GM23248 (cell line): Measurements from ENCODE around the gene ARAP3. TPM values are rescaled to one million over a fixed set of nuclear protein-coding genes. Genes with fewer than 3 reads are reported as not detected.
"Not testable (repeated sequence)": the region's sequence is repeated elsewhere in the genome, so short reads cannot be mapped to it uniquely, and the experiment has no call there.

Source experiments
- DNase-seq: peaks from one replicate; pipeline ENCODE4 v3.0.0-alpha.2; 2015
- H2AFZ ChIP-seq: fragments of 200-600 bp; sonication (generic); 2 replicates; pipeline ENCODE4 v1.6.1; 2016; ENCODE audit warnings: antibody characterized with exemption
- H3F3A ChIP-seq: fragments of 200-600 bp; sonication (generic); 2 replicates; pipeline ENCODE4 v1.6.1; 2016; ENCODE audit warnings: mild to moderate bottlenecking, antibody characterized with exemption, mixed run types; ENCODE audit not compliant: insufficient read depth
- H3K27ac ChIP-seq: fragments of 200-600 bp; sonication (generic); 2 replicates; pipeline ENCODE4 v1.5.1; 2016; ENCODE audit warnings: mild to moderate bottlenecking
- H3K27me3 ChIP-seq: fragments of 200-600 bp; sonication (generic); replicated peaks from 2 replicates; pipeline ENCODE4 v1.6.1; 2016; ENCODE audit warnings: mild to moderate bottlenecking; ENCODE audit not compliant: insufficient read depth
- H3K36me3 ChIP-seq: fragments of 200-600 bp; sonication (generic); 2 replicates; pipeline ENCODE4 v1.6.1; 2016; ENCODE audit warnings: low read depth, mild to moderate bottlenecking
- H3K4me1 ChIP-seq: fragments of 200-600 bp; sonication (generic); 2 replicates; pipeline ENCODE4 v1.6.1; 2016; ENCODE audit warnings: mild to moderate bottlenecking; ENCODE audit not compliant: insufficient read depth
- H3K4me2 ChIP-seq: fragments of 200-600 bp; sonication (generic); one replicate; pipeline ENCODE4 v1.6.1; 2016; ENCODE audit warnings: mild to moderate bottlenecking; ENCODE audit not compliant: unreplicated experiment
- H3K4me3 ChIP-seq: fragments of 200-600 bp; sonication (generic); 2 replicates; pipeline ENCODE4 v1.5.1; 2016; ENCODE audit warnings: mild to moderate bottlenecking
- H3K79me2 ChIP-seq: fragments of 200-600 bp; sonication (generic); 2 replicates; pipeline ENCODE4 v1.6.1; 2016; ENCODE audit warnings: mild to moderate bottlenecking; ENCODE audit not compliant: insufficient read depth
- H3K9ac ChIP-seq: fragments of 200-600 bp; sonication (generic); 2 replicates; pipeline ENCODE4 v1.6.1; 2016; ENCODE audit warnings: mild to moderate bottlenecking
- H3K9me2 ChIP-seq: fragments of 200-600 bp; sonication (generic); 2 replicates; pipeline ENCODE4 v1.6.1; 2016; ENCODE audit warnings: mixed run types, mild to moderate bottlenecking, moderate library complexity; ENCODE audit not compliant: insufficient read depth
- H3K9me3 ChIP-seq: fragments of 200-600 bp; sonication (generic); one replicate; pipeline ENCODE4 v1.6.1; 2017; ENCODE audit warnings: low read depth
- H4K20me1 ChIP-seq: fragments of 200-600 bp; sonication (generic); 2 replicates; pipeline ENCODE4 v1.6.0; 2016; ENCODE audit not compliant: insufficient read depth
- EZH2 ChIP-seq: fragments of 200-600 bp; sonication (generic); IDR thresholded peaks from 2 replicates; pipeline ENCODE4 v1.6.1; 2018; ENCODE audit warnings: antibody characterized with exemption, mild to moderate bottlenecking; ENCODE audit not compliant: insufficient read depth, poor library complexity, severe bottlenecking
- EZH2phosphoT487 ChIP-seq: fragments of 200-600 bp; sonication (generic); IDR thresholded peaks from 2 replicates; pipeline ENCODE4 v1.6.1; 2018; ENCODE audit warnings: antibody characterized with exemption, moderate library complexity, mild to moderate bottlenecking, low read depth; ENCODE audit not compliant: insufficient read depth
- WGBS, 2 experiments: methylation state at CpG; one replicate each; pipeline ENCODE4 v1.1.6; 2015 to 2017; ENCODE audit warnings: low lambda C conversion rate in 2 of 2, low coverage in 1 of 2; ENCODE audit errors: missing lambda C conversion rate in 2 of 2; 5-methylcytosine and 5-hydroxymethylcytosine counted together
- in situ Hi-C: fragments of 300-500 bp; cut with MboI; formaldehyde crosslinking; loops from 2 replicates; pipeline ENCODE4 v1.15.0; 2020
- polyA plus RNA-seq: library from polyadenylated mRNA; unstranded; fragments of >200 nt; fragmentation: Nextera tagmentation; extraction: Ambion mirVana; gene quantifications from 2 replicates; pipeline ENCODE4 v1.2.1, GENCODE V29; 2016
- total RNA-seq: library from RNA; depleted of rRNA; stranded (reverse); fragments of >200 nt; shearing (Covaris generic); gene quantifications from 2 replicates; pipeline ENCODE4 v1.2.3, GENCODE V29; 2014

The ARAP3 gene
- total and polyA plus RNA-seq, 2 experiments from 2014 or later = 2.2 TPM

GRCh38 chr5:141615991-141616720 is 65.9 kb downstream of the ARAP3 start:
- no peaks in the 10 kb centered on the region for H3K27me3 ChIP-seq
- WGBS, 2 experiments = 72 to 78% methylated on average over 9 of the region's 9 CpGs
- no peak overlapping the region for H2AFZ ChIP-seq
- no peak overlapping the region for H3K27ac ChIP-seq
- H3K4me1 ChIP-seq = peaks cover 11% of the 10 kb centered on the region
- H3K4me2 ChIP-seq = peak overlapping the region; percentile 98
- no peak for TF ChIP-seq EZH2phosphoT487
- TF ChIP-seq EZH2 = no peak
- H3K9ac ChIP-seq = no peak overlapping the region
- in situ Hi-C loops = no loop called here
- H3K9me3 ChIP-seq = no peaks in the 10 kb centered on the region
- no peaks in the 10 kb centered on the region for H4K20me1 ChIP-seq
- peak overlapping the region; percentile 79 for H3K4me3 ChIP-seq
- H3K36me3 ChIP-seq = no peaks in the 10 kb centered on the region
- H3K79me2 ChIP-seq = peaks cover 73% of the 10 kb centered on the region
- no peak for DNase-seq
- H3K9me2 ChIP-seq = no peaks in the 10 kb centered on the region
- peaks cover 39% of the 10 kb centered on the region for H3F3A ChIP-seq

DNA sequence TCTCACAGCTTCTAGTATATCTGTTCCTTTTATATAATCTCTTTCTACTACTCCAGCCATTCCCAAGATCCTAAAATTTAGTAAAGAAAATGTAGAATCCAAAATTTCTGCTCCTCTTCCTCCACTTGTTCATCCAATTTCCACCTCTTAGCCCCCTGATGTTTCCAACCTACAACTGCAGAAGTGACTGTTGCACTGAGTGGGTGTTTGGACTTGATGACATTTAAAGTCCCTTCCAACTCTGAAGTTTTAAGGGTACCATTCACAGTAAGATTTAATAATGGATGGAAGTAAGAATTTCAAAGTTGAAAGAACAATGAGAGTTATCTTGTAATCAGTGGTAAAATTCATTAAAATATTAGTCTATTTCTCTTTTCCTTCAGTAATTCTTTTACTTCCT is 68.7 kb downstream of the ARAP3 start:
- Histone ChIP-seq H4K20me1 (no peaks in the 10 kb centered on the region), H3K36me3 (no peaks in the 10 kb centered on the region), H3K27ac (no peak overlapping the region), H3K4me2 (no peak overlapping the region), H3K4me1 (peaks cover 11% of the 10 kb centered on the region), H3K4me3 (no peak overlapping the region), H3F3A (peaks cover 20% of the 10 kb centered on the region), H3K27me3 (no peaks in the 10 kb centered on the region), H3K9me2 (no peaks in the 10 kb centered on the region), H3K9me3 (no peaks in the 10 kb centered on the region), H3K9ac (no peak overlapping the region), H2AFZ (no peak overlapping the region), H3K79me2 (peaks cover 99% of the 10 kb centered on the region)
- in situ Hi-C loops = no loop called here
- no peak for DNase-seq
- no peak for TF ChIP-seq EZH2phosphoT487
- TF ChIP-seq EZH2 = no peak

DNA sequence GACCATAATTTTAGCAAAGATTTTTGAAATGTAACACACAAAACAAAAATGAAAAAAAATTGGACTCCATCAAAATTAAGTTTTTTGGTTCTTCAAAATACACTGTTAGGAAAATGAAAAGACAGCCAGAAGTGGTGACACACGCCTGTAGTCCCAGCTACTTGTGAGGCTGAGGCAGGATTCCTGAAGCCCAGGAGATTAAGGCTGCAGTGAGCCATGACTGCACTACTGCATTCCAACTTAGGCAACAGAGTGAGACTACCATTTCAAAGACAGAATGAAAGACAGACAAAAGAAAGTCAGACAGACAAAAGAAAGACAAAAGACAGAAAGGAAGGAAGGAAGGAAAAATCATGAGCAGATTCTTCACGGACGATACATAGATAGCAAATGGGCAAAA is 70.7 kb downstream of the ARAP3 start:
- H3K9me3 ChIP-seq = no peaks in the 10 kb centered on the region
- H3K36me3 ChIP-seq = no peaks in the 10 kb centered on the region
- no peaks in the 10 kb centered on the region for H3K9me2 ChIP-seq
- 87 to 91% methylated on average over 3 of the region's 3 CpGs for WGBS, 2 experiments
- H3K27ac ChIP-seq = no peak overlapping the region
- H3K4me2 ChIP-seq = no peak overlapping the region
- H3F3A ChIP-seq = peaks cover under 1% of the 10 kb centered on the region; the same call in 1 of the 2 replicates
- H4K20me1 ChIP-seq = no peaks in the 10 kb centered on the region
- H3K4me3 ChIP-seq = no peak overlapping the region
- H3K79me2 ChIP-seq = peaks cover 100% of the 10 kb centered on the region
- no peaks in the 10 kb centered on the region for H3K27me3 ChIP-seq
- no peaks in the 10 kb centered on the region for H3K4me1 ChIP-seq
- H3K9ac ChIP-seq = no peak overlapping the region
- H2AFZ ChIP-seq = no peak overlapping the region
- TF ChIP-seq EZH2 (no peak), EZH2phosphoT487 (no peak)
- in situ Hi-C loops = no loop called here
- DNase-seq = no peak

DNA sequence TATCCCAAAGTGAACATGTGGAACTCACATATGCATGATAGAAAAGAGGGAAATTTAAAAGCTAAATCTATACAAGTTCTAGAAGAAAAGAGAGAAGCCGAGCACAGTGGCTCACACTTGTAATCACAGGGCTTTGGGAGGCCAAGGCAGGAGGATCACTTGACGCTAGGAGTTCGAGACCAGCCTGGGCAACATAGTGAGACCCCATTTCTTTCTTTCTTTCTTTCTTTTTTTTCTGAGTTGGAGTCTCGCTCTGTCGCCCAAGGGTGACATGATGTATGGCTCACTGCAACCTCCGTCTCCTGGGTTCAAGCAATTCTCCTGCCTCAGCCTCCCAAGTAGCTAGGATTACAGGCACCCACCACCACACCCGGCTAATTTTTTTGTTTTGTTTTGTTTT is 72.1 kb downstream of the ARAP3 start:
- H3K9me2 ChIP-seq, H3K9me3 ChIP-seq, H3F3A ChIP-seq, H3K27ac ChIP-seq, H3K4me3 ChIP-seq, H4K20me1 ChIP-seq, H3K27me3 ChIP-seq, DNase-seq, in situ Hi-C loops, H3K4me1 ChIP-seq, H2AFZ ChIP-seq, H3K4me2 ChIP-seq, H3K36me3 ChIP-seq, H3K9ac ChIP-seq: not testable (repeated sequence)
- H3K79me2 ChIP-seq = peaks cover 100% of the 10 kb centered on the region
- 95 to 98% methylated on average over 7 of the region's 7 CpGs for WGBS, 2 experiments

DNA sequence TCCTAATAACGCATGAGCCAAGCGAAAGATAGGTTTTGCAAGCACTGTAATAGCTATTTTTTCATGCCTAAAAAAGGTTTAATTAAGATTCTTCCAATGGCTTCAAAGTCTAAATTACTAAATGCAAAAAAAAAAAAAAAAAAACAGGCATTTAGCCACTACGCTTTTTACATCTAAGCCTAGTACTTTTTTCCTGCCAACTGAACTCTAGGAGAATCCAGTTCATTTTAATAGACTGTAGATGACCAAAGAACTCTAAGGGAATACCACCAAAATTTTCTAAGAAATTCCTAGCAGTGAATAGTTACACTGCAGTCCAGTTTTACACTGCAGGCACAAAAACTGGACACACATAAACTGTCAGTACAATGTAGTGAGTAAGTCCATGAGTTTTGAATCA is 73.0 kb downstream of the ARAP3 start:
- H3K36me3 ChIP-seq = no peaks in the 10 kb centered on the region
- DNase-seq = no peak
- peaks cover 14% of the 10 kb centered on the region for H3F3A ChIP-seq
- no peak overlapping the region for H3K27ac ChIP-seq
- no peaks in the 10 kb centered on the region for H3K27me3 ChIP-seq
- H4K20me1 ChIP-seq = no peaks in the 10 kb centered on the region
- no peak for TF ChIP-seq EZH2
- TF ChIP-seq EZH2phosphoT487 = no peak
- no peak overlapping the region for H3K4me2 ChIP-seq
- H3K9ac ChIP-seq = no peak overlapping the region
- no peaks in the 10 kb centered on the region for H3K9me2 ChIP-seq
- H3K79me2 ChIP-seq = peaks cover 96% of the 10 kb centered on the region
- in situ Hi-C loops = no loop called here
- H2AFZ ChIP-seq = no peak overlapping the region
- WGBS, 2 experiments = 99 to 100% methylated on average over 3 of the region's 3 CpGs
- peaks cover 11% of the 10 kb centered on the region for H3K4me1 ChIP-seq
- H3K4me3 ChIP-seq = no peak overlapping the region
- no peaks in the 10 kb centered on the region for H3K9me3 ChIP-seq
